LoVo (cell line): ENCODE data around the gene PTPRM.

Source experiments
- DNase-seq: peaks from one replicate; pipeline ENCODE4 v3.0.0-alpha.2; 2016; ENCODE audit warnings: low spot score

PTPRM gene

DNA sequence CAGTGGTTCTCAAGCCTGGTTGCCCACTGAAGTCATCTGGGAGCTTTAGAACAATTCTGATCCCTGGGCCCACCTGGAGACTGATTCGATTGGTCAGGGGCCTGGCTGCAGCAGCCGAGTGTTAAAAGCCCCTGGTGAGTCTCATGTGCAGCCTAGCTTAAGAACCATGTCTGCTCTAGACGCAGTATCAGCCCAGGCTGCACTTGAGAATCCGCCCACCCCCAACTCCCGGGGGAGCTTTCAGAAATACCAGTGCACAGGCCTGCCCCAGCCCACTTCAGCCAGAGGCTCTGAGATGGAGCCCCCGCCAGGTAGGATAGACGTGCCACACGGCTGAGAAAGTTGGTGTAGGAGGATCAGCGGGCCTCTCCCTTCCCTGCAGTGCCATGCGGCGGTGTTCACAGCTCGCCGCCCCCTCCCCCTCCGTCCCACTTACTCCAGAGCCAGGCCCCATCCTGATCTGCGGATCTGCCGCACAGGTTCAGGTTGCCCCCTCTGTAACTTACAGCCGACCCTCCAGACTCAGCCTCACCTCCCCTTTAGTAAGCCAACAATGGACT lies 833.2 kb downstream of the PTPRM start:
- DNase-seq = no peak

- DNase-seq = no peak
Observed at GRCh38 chr18:8400825-8401224, 833.7 kb downstream of the PTPRM start.

DNA sequence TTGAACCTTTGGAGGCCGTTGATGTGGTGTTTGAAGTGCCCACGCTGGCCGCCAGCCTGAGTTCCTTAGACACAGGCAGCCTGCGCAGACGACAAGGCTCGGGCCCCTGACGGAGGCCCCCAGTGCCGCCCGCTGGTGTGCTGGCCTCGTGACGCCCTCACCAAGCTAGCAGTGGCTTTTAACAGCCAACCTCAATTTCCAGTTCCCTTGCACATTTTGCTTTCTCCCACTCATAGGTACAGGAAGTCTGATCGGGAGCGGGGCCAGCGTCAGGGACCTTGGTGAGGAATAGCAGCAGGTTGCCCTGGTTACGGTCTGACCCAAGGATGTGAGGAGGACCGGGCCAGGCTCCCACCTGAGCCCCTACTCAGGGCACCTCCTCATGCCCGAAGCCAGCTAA lies 834.5 kb downstream of the PTPRM start:
- DNase-seq = no peak

DNA sequence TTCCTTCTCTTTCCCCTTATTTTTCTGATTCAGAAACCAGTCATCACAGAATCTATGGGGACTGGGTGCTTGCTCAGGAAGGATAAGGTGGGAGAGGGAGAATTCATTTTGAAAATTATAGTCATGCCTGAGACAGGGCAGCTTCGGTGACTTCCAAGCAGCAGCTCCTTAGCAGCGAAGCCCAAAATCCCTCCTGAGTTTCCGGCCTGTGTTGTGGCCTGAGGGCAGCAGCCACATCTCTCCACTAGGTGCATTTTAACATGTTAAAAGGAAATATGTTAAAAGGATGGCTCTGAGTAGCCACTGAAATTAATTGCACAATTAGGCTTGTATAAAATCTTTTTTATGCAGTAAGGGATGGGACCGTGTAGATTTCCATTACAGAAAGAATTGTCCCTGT lies 835.1 kb downstream of the PTPRM start:
- DNase-seq = no peak

GRCh38 chr18:8403713-8404112 lies 836.6 kb downstream of the PTPRM start:
- no peak for DNase-seq

GRCh38 chr18:8406186-8406867 lies 839.2 kb downstream of the PTPRM start:
- DNase-seq = no peak

GRCh38 chr18:8406868-8407250 lies 839.7 kb downstream of the PTPRM start:
- no peak for DNase-seq

DNA sequence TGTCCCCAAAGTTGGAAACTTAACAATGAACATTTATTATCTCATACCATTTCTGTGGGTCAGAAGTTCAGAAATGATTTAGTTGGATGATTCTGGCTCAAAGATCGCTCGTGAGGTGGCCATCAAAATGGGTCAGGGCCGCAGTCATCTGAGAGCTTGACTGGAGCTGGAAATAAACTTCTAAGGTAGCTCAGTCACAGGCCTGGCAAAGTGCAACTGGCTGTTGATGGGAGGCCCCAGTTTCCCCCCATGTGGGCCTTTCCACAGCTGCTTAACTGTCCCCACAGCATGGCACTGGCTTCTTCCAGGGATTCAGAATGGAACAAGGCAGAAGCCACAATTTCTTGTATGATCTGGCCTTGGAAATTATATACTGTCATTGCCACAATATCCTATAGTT lies 842.0 kb downstream of the PTPRM start:
- DNase-seq = no peak

GRCh38 chr18:8411492-8411891 lies 844.4 kb downstream of the PTPRM start:
- no peak for DNase-seq

GRCh38 chr18:8412117-8412516 lies 845.0 kb downstream of the PTPRM start:
- DNase-seq = no peak

DNA sequence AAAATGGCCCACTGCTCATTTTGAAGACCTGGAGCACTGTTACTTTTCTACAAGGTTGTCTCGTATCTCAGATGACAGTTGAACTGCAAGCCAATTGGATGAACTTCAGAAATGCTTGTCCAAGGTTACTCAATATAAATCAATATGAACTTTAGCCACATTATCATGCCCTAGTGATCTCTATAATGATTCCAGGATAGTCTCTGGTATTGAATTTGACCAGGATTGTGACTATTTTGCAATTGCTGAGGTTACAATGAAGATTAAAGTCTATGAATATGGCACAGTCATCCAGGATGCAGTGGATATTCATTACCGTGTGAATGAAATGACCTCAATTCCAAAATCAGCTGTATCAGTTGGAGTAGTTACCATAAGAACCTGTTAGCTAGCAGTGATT lies 846.1 kb downstream of the PTPRM start:
- no peak for DNase-seq

DNA sequence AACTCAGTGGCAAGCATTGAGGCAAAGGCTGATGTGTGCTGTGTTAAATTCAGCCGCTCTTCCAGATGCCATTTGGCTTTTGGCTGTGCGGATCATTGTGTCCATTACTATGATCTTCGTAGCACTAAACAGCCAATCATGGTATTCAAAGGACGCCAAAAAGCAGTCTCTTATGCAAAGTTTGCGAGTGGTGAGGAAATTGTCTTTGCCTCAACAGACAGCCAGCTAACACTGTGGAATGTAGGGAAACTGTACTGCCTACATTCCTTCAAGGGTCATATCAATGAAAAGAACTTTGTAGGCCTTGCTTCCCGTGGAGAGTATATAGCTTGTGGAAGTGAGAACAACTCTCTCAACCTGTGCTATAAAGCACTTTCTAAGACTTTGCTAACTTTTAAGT lies 846.6 kb downstream of the PTPRM start:
- no peak for DNase-seq

GRCh38 chr18:8416212-8417019 lies 849.3 kb downstream of the PTPRM start:
- DNase-seq = no peak

DNA sequence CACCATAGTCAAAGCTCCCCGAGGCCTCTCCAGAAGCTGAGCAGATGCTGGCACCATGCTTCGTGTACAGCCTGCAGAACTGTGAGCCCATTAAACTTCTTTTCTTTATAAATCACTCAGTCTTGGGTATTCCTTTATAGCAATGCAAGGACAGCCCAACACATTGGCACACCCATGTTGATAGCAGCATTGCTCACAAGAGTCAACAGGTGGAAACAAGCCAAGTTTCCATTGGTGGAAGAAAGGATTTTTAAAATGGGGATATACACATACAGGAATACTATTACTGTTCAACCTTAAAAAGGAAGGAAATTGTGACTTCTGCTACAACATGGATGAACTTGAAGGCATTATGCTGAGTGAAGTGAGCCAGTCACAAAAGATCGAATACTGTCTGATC lies 855.3 kb downstream of the PTPRM start:
- no peak for DNase-seq

DNA sequence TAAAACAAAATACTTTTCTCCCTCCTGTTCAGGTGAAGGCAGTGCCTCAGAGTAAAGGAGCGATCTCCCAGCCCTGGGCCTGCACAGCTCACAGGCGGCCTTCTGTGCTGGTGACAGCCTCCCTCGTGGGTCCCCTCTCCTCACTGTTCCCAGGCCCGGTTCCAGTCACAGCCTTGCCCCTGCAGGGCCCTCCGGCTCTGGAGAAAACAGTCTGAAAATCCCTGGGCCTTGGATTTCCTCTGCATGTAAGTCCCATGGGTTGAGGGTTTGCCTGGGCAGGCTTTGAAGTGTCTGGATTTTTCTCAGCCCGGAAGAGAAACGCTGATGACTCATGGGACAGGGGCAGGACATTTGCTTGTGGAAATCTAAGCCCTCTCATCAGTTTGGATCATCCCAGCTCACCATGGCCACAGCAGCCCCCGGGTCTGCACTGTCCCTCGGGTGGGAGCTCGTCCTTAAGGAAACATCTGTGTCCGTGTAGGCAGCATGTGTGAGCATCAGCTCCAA lies 856.0 kb downstream of the PTPRM start:
- DNase-seq = no peak

- no peak for DNase-seq
Observed at GRCh38 chr18:8424481-8424880, 857.4 kb downstream of the PTPRM start.

- DNase-seq = no peak
Observed at GRCh38 chr18:8424917-8425725, 858.0 kb downstream of the PTPRM start.

- no peak for DNase-seq
Observed at GRCh38 chr18:8426401-8426800, 859.3 kb downstream of the PTPRM start.

DNA sequence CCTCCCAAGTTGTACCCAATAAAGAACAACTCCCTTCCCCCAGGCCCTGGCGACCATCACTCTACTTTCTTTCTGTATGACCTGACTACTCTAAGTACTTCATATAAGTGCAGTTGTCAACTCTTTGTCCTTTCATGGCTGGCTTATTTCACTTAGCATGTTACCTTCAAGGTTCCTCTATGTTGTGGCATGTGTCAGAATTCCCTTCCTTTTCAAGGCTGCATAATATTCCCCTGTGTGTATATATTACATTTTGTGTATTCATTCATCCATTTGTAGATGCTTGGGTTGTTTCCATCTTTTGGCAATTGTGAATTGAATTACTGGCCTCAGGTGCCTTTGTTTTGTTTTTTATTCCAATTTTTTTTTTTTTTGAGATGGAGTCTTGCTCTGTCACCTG lies 860.2 kb downstream of the PTPRM start:
- DNase-seq = no peak

DNA sequence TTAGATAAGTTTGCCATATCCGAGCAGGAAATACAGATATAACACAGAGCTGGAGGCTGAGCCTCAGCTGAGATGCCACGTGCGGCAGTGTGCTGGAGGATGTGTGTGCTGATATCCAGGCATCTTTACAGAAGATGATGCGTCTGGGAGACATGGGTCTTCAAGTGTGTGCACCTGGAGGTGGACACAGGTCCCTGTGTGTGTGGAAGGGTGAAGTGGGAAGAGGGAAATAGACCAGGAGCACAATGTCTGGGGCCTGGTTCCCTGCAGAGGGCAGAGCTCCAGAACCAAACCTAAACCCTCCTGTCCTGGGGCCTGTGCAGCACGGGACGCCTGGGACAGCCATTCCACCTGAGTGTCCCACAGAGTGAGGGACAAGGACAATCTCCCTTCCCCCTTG lies 861.8 kb downstream of the PTPRM start:
- DNase-seq = no peak

- DNase-seq = no peak
Observed at GRCh38 chr18:8431036-8431435, 863.9 kb downstream of the PTPRM start.

- DNase-seq = no peak
Observed at GRCh38 chr18:8433323-8433722, 866.2 kb downstream of the PTPRM start.
